HUDEP-2 (cell line): Measurements from ENCODE around the gene MAGI1.
"Not testable (repeated sequence)": the region's sequence is repeated elsewhere in the genome, so short reads cannot be mapped to it uniquely, and the experiment has no call there.

Experiments
- DNase-seq, 76 experiments: peaks; one replicate each; lab custom pipeline; 2025; ENCODE audit not compliant: unreplicated experiment in 76 of 76; lab: John Stamatoyannopoulos, UW

Gene MAGI1

DNA sequence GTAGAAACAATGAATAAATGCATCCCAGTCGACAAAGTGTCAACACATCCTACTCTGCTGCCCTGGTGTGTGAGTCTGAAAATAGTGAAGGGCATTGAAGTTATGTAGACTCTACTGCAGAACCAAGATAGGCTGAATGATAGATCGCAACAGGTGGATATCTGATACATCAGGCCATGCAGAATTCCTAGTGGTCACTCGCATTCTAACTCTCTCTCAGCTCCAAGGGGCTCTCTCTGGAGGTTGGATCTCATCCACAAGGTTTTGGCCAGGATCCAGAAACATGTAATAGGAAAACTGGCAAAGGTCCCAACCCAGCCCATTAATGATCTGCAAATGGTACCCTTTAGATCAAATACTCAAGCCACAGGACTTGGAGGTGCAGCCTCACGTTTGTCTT, 514.1 kb downstream of the MAGI1 start:
- no peak for DNase-seq

DNA sequence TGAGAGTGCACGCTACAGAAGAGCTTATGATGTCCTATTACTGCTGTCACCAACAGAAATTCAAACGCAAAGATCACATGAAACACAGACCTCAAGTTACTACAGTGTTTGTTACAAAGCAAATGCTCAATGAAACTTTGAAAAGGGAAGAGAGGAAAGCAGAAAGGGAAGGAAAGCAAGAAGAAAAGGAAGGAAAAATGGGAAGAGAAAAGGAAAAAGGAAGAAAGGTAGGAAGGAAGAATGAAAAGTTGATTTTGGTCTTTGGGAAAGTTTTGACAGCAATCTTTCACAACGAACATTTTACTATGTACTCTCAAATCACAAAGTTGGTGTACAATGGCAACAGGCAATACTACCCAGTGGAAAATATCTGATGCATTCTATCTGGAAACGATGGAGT, 514.8 kb downstream of the MAGI1 start:
- DNase-seq, result no peak

DNA sequence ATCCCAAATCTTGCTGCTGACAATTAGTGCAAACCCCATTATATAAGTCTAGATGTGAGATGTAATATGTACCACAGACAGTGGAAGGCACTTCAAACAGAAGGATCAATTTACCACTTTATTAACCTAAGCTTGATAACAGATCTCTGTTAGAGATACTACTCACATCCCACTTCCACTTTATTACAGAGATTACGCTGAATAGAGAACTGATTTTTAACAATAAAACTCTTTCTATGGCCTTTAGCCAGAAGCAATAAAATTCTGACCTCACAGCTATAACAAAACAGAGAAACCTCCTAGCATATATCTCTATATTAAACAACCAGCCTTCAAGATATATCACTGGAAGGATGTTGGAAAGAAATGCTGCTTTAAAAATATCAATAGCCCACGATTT, 517.7 kb downstream of the MAGI1 start:
- DNase-seq, result no peak

DNA sequence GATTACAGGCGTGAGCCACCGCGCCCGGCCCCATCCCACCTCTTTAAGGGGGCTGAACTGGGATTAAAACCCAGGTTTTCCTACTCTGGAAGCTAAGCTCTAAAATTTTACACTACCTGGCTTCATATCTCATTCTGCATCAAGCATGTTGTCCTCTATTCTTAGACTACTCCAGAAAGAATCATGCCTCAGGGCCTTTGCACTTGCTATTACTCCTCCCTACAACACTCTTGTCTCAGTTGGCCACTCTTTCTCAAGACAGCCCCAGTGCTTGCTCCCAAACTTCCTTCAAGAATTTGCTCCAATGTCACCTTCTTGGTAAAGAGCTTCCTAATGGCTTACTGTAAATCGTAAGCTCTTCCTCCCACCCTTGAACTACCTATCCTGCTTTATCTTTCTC, 521.7 kb downstream of the MAGI1 start:
- no peak for DNase-seq

DNA sequence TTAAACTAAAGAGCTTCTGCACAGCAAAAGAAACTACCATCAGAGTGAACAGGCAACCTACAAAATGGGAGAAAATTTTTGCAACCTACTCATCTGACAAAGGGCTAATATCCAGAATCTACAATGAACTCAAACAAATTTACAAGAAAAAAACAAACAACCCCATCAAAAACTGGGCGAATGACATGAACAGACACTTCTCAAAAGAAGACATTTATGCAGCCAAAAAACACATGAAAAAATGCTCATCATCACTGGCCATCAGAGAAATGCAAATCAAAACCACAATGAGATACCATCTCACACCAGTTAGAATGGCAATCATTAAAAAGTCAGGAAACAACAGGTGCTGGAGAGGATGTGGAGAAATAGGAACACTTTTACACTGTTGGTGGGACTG, 524.4 kb downstream of the MAGI1 start:
- not testable (repeated sequence) for DNase-seq

DNA sequence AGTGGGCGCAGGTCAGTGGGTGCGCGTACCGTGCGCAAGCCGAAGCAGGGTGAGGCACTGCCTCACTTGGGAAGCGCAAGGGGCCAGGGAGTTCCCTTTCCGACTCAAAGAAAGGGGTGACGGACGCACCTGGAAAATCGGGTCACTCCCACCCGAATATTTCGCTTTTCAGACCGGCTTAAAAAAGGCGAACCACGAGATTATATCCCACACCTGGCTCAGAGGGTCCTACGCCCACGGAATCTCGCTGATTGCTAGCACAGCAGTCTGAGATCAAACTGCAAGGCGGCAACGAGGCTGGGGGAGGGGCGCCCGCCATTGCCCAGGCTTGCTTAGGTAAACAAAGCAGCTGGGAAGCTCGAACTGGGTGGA, 529.3 kb downstream of the MAGI1 start:
- DNase-seq, result not testable (repeated sequence)

DNA sequence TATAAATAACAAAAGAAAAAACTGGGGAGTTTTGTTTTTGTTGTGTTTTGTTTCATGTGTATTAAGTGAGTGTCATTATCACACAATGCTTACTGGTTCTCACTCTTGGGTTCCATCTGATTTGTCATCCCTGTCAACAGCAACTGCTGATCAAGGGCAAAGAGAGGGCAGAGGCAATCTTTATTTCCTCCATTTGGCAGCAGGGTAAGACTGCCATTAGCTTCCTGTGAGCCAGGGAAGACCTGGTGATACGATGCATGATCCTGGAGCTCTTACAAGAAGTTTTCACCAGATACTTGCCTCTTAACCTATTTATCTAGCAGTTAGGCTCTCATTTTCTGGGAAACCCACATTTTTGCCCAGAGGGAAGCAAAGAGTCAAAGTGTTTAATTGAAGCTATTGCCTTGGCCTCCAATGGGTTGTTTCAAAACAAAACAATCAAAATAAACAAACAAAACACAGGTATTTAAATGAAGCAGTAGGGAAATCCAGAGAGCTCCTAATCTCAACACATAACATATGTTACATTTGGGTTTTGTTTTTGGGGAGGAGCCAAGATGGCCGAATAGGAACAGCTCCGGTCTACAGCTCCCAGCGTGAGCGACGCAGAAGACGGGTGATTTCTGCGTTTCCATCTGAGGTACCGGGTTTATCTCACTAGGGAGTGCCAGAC, 529.8 kb downstream of the MAGI1 start:
- no peak for DNase-seq

DNA sequence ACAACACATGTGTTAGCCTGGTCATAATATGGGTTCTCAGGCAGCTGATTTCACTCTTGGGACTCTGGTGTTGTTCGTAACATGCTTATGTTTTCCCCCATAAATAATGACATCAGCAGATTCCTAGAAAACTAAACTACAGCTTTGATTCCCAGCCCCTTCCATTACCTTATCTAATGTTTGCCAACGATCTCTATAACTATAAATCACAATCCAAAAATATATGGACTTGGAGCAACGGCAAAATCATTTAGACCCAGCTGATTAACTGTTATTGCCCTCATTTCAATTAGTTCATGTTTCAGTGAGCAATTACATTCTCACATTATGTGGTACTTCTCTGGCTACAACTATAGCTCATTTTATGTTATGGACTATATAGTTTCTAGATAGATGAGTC, 531.3 kb downstream of the MAGI1 start:
- no peak for DNase-seq

DNA sequence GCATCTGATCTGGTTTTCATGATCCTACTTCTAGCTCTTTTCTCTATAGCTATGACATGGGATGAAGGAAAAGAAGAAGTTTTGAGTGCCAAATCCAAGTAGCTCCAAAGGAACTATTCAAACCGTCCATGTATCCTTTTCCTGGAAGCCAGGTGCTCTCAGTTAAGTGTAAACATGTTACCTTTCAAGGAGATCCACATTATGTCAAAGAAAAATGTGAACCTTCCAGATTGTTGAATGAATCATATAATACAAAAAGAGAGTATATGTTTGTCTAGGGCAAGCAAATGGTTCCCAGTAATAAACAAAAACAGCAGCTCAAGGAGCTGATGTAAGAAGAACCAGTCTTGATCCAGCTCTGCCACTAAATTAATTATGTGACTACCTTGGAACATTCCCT, 534.9 kb downstream of the MAGI1 start:
- DNase-seq, result no peak

DNA sequence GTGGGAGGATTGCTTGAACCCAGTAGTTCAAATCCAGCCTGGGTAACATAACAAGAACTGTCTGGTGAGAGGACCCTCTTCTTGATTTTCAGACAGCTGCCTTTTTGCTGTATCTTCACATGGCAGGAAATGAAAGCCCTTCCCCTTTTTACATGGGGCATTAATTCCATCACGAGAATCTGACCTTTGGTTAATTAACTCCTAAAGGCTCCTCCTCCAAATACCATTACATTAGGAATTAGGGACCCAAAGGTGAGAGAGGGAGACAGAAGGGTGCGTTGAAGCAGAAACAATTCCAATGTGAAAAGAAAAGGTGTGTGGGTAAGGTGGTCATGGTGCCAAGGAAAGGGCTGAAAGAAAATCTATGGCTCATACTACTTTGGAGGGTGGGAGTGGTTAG, 536.2 kb downstream of the MAGI1 start:
- no peak for DNase-seq

DNA sequence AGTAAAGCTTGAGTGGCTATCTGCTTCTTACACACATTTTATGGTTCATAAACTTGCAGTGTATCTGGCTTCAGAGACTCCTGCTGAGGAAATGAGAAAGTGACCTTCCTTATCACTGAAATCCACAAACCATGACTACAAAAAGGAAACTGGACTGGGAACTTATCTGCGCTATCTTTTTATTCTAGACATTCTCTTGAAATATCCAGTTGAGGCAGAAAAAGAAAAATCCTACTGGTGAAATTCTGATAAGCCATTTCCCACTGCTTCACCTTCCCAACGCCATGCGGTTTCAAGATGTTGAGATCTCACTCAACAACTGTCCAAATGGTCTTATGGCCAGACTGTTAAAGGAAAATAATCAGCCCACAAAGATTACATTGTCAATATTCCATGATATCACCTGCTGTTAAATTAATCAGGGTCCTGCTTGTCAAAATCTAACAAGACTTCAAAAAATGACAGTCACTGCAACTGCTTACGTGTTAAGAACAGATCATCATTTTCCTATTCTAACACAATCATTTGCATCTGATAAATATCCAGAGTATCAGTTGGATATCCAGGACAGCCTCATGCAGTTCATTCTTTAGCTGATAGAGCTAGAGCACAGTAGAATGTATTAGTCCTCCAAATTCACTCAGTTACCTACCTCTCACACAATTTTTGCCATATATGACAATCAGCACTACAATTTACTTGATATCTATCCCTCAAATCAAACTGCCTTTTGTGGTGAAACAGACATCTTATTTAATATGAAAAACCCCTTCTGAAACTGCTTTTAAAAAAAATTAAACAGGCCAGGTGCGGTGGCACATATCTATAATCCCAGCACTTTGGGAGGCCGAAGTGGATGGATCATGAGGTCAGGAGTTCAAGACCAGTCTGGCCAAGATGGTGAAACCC, 538.1 kb downstream of the MAGI1 start:
- DNase-seq, result peak in 46 of 76 experiments; percentile 1 to 84 (median 40)

DNA sequence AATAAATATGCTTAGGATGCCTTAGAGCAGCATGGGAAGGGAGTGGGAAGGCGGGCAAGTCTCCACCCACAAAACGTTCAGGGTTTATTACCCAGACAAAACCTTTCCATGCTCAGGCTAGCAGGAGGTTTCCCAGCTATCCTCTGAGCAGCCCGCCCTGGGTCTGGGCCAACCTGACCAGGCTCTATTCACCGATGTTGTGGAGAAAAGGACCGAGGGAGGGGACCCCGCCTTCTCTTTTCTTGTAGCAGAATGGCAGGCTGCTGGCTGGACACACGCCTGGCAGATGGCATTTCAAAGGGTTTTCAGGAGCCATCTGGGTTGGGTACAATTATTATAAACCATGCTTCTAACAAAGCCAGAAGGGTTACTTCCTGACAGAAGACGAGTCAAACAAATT, 540.9 kb downstream of the MAGI1 start:
- DNase-seq, result no peak

DNA sequence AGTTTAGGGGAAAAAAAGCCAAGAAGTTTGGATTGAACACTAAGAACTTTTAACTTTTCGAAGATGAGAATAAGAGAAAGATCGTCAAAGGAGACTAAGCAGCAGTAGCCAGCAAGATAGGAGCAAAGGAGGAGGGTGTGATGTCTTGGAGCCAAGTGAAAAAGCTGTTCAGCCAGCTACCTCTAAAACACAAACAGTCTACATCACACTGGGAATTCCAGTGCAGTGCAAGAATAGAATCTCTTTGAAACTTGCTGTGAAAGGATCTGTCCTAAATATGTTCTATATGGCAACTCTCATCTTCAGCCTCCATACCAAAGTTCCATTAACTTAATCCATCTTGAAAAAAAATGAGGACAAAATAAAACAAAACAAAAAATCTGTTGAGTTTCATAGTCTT, 541.5 kb downstream of the MAGI1 start:
- DNase-seq, result no peak

DNA sequence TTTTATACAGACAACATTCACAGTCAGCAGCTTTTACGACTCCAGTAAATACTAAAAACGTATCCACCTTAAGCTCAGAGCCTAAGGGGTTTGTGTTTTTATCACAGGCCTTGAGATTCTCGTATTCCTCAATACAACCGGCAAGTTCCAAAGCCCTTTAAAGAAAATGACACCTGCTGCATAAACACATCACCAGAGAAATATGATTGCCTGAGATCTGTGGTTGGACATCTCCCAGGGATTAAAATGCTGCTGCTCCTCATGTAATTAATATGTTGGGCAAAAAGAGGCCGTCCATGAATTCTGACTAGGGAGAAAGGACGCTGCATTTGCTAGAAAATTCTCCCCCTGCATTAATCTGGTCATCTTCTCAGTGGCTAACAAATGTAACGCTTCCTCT, 544.8 kb downstream of the MAGI1 start:
- no peak for DNase-seq

DNA sequence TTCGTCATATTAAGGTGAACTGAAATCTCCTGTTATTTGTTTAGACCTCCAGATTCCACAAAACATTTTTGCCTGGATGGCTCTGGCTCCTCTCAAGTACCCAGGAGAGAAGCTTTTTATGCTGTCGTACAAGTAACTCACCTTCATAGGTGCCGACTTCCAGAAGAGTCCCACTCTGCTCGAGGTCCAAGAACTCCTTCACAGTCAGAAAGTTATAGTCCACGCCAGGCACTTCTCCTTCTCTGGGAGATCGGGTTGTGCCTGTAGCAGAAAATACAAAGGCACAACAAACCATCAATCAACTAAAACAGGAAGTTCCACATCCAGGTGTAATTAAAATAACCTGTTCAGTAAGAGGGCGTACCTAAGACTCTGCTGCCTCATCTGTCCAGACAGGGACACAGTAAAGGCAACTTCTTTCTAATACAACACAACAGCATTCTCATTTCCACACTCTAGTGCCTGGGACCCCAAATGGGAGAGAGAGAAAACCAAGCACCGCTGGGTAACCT, 545.3 kb downstream of the MAGI1 start:
- DNase-seq, result no peak

DNA sequence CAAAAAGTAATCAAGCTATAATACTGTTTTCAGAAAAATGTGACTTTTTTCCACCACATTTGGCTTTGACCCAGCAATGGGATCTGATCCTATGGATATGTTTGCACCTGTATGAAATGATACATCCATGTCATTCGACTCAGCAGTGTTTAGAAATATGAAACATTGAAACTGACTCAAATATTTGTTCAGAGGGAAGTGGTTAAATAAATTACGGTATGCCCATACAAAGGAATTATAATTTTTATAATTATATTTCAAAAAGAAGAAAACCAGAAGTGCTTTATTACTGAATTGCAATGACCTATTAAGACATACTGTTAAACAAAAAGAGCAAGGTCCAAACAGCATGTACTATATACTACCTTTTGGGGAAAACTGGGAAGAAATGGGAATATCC, 546.5 kb downstream of the MAGI1 start:
- DNase-seq, result no peak

DNA sequence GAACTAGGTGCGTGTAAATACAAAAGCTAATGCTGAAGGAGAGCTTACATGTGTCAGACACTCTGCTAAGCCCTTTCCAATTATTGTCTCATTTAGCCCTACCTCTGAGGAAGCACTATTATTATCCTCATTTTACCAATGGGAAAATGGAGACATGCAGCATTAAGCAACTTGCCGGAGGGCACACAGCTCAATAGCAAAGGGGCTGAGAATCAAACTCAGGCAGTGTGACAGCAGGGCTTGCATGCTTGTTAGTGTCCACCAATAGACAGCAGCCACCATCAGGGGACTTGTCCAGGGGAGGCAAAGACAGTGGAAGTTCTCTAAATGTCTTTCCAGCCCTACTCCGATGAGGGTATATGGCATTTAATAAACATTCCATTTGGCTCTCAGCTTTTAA, 548.6 kb downstream of the MAGI1 start:
- DNase-seq, result no peak

DNA sequence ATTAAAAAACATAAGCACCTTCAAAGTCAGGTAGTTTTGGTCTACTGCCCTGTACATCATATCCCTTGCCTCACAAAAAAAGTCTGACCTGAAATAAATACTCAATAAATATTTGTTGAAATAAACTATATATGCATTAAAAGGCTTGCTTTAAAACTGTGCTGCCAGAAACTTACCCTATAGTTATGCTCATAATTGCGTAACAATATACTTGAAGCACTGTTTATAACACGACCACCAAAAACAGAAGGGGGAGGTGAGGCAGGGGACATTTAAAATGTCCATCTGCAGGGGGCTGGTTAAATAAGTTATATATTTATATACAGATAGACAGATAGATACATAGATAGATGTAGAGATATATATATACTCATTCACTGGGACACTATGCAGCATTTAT, 549.5 kb downstream of the MAGI1 start:
- no peak for DNase-seq

DNA sequence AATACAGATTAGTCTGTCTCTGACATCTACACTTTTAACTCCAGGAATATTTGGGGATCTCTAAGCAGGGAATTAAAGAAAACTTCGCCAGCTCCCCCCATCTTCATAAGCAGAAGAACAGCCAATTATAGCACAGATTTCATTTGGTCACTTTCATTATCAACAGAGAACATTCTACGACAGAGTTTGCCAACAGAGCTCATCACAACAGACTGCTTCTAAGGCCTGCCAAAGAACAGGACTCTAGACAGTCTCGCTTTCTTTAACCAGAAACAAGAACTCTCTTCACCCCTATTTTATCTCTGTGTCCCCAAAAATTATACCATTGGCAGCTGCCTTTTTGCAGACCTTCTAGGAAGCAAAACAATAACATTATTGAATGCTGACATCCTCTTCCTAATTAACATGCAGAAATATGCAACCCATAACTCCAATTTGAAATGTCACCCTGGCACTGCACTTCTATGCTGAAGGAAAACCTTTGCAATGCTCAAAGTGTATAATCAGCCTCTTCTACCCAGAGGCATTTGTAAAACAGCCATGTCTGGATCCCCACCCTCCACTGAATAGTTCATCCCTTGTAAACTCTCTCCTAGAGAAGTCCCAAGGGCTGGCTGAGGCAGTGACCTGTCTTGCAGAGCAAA, 552.8 kb downstream of the MAGI1 start:
- DNase-seq, result peak in 1 of 76 experiments; percentile 26

DNA sequence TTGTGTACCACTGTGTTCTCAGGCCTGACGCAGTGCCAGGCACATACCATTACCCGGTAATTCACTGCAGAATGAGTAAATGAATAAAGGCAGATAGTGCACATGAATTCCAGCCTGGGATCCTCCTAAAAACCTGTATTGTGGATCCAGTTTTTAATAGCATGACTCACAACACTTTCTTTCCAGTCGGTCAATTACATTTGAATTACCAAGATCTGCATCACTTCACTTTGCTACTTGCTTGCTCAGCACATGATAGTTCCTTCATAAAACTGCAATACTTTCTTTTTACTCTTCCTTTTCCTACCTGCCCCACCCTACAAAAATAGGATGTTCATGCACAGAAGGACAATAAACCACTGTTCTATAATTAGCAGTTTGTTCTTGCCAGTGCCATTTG, 553.8 kb downstream of the MAGI1 start:
- DNase-seq, result no peak

DNA sequence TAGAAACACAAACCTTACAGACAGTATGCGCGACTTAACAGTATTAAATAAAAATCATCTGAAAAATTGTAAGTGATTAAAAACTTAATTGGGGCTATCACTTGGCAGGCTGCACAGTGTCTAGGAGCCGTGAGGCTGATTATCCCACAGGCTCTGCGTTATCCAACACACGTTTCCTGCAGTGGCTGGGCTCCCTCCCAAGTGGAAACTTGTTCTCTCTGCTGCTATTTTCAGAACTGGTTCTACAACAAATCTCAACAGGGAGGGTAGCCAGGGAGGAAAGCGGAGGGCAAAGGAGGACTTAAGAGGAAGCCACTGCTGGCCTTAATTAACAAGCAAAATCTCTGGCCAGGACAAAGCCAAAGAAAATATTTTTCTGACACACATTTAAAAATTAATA, 555.2 kb downstream of the MAGI1 start:
- no peak for DNase-seq

DNA sequence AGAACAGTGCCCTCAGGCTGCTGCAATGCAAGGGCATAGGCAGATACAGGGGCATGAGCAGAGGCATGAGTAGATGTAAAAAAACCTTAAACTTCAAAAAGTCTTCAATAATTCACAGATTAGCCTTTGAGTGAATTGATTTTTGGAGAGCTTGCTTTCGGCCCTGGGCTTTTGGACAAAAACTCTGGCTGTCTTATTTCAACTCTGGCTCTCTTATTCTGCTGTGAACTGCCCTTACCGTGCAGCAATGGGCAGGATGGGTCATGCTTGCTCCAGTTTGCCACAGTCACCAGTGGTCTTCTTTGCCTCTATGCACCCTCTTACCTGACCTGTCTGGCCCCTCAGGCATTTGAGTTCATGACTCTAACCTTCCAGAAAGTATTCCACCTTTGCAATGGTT, 555.7 kb downstream of the MAGI1 start:
- no peak for DNase-seq
